GM19043 (cell line): ENCODE data around the gene NAV3.

Experiments
- ATAC-seq: cut with Tn5 transposase; IDR thresholded peaks from one replicate; pipeline ENCODE4 v1.9.1; 2021; ENCODE audit warnings: low read depth; ENCODE audit not compliant: unreplicated experiment

The NAV3 gene

DNA sequence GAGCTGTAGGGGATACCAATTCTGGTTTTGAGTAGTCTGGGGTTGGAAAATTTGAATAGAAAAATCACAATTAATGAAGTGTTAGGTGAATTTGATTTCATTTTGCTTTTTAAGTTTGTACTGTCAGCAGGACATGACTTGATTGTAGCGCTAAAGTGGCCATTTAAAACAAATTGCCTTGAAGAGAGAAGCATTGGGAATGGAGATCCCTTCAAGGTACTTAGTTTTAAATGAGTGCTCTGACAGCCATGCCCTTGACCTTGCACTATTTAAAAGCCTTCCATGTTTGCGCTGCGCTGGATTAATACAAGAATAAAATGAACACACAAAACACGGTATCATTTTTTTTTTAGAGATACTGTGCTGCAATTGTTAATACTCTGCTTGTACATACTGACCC, 345.9 kb downstream of the NAV3 start:
- ATAC-seq: no peak

DNA sequence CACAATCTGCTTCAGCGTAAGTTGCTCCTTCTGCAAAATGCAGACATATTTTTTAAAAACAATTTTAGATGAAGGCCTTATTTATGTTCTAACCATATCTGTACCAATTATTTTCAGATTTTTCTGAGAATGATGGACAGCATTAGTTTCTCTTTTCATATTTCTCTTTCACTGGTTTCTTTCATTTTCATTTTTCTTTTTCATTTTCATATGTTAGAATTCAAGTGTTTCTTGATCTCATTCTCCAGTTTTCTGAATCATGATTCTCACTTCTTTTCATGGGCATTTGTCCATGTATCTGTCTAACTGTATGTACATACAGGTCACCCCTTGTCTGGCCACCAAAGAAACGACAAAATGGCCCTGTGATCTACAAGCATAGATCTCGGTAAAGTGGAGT, 346.6 kb downstream of the NAV3 start:
- ATAC-seq: no peak

DNA sequence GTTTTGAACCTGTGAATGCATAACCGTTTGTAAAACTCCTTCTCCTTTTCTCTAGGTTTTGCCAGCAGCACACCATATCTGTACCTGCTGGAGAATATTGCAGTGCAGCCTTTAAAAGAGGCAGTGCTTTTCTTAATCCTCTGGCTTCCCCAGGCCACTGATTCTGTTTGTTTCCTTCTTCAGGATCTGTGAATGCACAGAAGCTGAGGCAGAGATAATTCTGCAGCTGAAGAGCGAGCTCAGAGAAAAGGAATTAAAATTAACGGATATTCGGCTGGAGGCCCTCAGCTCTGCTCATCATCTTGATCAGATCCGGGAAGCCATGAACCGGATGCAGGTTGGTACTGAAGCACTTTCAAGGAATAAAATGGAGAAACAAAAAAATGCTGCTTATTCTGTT, 348.7 kb downstream of the NAV3 start:
- ATAC-seq: no peak

DNA sequence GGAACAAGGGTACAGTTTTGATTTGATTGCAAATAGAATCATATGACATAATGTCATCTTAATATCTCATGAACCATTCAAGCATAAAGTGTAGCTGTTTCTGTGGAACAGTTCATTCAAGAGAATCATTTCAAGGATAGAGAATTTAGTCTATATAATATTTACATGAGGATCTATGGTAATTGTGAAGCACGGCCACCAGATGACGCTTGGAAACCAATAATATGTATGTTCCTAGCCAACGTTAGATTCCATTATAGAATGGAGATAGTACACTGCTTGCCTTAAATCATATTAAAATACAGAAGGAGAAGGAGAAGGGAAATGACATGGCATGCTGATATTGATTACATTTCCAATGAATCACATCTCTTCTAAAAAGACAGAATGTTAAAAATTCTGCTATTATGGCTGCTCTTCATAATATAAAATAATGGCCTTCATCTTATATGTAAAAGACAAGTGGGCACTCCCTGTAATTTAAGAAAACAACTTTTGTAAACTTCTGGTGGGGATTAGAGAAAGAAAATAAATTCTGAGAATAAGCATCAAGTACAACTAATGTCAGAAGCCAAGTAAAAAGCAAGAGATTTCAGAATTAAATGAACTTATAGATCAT, 351.0 kb downstream of the NAV3 start:
- ATAC-seq: no peak

DNA sequence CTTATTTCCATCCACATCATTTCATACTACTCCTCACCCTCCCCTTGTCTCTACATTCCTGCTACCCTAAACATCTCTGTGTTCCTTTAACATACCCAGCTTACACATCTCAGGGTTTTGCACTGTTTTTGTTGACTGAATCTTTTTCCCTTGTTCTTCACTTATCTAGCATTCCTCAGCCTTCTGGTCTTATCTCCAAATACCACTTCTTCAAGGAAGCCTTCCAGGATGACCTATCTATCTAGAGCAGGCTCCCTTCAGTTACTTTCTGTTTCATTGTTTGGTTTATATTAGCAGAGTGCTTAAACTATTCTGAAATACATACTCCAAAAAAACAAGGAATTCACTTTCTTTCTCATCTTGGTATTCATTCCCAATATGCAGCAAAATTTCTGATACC, 353.1 kb downstream of the NAV3 start:
- no peak for ATAC-seq

DNA sequence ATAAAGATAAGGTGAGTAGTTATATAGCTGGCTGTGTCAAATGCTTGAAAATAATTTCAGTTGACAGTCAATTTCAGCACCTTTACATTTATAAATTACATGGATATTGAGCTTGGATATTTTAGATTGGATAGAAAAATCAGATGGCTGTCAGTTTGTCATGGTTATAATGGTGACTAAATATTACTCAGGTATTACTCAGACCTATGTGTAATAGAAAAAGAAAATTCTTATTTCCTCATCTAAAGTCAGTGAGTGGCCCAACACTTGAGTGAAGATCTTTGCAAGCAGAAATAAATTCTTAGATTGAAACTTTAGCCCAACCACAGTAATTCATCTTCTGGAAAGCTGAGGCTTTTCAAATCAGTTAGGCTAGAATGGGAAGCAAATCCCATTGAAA, 354.4 kb downstream of the NAV3 start:
- ATAC-seq: no peak

DNA sequence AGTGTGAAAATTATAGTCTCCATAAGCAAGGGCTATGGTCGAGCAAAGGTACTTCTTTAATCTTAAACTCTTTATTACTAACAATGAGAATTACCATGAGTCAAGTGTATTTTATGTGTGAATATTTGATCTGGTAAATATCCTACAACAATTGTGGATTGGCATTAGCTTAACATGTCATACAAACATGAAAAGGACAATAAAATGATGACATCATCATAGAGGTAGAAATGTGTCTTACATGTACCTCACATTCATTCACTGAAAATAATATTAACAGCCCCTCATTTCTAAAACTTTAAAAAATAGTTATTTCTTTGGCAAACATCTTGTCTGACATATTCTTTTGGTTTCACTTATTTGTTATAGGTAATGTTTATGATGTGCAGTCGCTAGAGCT, 355.0 kb downstream of the NAV3 start:
- ATAC-seq: no peak

DNA sequence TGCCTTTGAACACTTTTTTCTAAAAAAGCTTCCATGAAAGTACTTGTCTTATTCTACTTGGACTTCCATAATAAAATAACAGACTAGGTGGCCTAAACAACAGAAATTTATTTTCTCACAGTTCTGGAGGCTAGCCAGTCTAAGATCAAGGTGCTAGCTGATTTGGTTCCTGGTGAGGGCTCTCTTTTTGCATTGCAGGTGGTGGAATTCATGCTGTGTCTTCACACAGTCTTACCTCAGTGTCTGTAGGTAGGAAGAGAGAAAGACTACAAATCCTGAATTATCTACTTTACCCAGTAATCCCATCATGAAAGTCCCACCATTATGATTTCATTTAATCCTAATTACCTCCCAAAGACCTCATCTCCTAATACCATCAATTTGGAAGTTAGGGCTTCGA, 356.0 kb downstream of the NAV3 start:
- ATAC-seq: no peak

DNA sequence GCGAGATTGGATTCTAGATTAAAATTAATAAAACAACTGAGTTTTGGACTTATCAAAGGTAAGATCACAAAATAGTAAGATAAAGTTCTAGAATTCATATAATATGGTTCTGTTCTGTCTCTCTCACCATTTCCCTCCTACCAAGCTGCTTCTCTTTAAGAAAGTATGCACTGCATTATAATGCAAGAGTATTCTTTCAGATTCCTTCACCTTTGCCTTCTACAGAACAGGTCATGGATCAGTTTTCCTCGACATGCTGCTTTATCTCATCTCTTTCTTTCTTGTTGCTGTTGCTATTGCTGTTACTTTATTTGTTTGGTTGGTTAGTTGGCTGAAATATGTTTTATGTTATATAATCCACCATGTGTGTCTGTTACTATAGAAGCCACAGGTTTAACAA, 357.0 kb downstream of the NAV3 start:
- no peak for ATAC-seq

DNA sequence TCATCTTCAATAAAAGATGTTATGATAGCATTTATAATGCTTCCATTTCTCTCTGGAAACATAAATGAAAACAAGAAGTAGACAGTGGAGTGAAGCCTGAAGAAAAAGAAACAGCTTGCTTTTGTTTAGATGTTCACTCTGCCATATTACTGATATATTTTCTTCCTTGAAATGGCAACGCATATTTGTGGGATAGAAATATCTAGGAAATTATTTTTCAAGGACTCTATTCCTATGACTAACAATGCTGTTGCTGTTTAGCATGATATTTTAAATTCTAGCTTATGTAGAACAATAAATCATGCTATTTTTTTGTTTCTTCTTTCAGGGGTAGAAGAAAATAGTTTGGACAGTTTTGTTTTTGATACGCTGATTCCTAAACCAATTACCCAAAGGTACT, 359.0 kb downstream of the NAV3 start:
- no peak for ATAC-seq

DNA sequence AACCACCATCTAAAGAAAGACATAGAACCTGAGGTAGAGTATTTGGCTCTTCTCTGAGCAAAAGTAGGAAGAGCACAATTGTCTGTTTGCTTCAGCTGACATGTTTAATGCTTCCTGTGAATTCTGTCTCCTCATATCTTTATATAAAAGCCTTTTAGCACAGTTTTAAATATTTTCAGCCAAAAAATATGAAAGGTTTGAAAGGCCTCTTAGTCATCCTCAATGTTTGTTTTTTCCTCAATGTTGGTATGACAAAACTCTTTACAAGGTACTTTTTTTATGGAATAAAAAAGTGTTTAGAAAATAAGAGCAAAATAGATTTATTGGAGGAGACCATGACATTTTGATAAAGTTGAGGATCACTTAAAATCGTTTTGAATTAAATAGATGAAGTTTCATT, 360.9 kb downstream of the NAV3 start:
- no peak for ATAC-seq

DNA sequence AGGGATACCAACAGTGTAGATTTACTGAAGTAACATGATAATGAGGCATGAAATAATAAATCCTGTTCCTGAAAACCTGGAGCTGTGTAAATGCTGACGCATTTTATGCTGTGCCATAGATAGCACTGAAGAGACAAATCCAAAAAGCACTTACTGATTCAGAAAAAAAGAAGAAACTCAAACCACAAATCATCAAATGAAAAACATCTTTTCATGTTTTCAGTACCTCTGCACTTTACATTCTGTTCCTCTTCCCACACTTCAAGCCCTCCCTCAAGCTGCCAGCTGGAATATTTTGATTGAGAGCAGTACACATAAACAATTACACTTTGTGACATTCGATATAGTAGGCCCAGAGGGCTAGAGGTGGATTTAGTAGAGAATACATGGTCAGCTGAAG, 362.3 kb downstream of the NAV3 start:
- no peak for ATAC-seq

DNA sequence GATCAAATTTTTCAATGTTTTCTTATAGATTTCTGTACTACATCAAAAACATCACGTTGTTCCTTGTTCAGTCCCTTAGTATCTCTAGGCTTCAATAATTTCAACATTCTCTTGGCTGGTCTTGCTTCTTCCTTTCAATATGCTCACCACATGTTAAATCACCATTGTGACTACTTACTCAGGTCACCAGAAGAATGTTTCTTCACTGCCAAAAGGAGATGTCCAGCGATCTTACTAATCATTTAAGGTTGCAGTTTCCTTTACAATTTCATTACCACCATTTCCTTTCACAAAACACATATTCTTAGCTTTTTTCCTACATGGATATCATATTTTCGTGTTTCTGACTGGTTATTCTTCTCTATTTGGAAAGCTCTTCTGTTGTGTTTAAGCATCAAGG, 363.8 kb downstream of the NAV3 start:
- no peak for ATAC-seq

DNA sequence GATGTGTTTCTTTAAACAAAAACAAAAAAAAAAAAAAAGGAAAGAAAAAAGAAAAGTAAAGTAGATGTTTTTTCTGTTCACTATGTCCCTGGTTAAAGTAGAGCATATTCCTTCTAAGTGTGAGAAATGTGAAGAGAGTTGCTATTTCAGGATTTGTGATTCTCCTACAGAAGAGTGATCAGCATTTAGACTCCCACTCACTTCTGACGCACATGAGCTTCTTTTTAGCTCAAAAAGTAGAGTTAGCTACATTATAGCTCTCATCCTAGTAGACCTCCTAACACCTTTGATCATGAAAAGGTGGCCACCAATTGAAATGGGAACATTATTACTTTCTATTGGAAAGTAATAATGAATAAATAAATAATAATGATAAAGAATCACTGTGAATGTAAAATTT, 368.2 kb downstream of the NAV3 start:
- no peak for ATAC-seq

DNA sequence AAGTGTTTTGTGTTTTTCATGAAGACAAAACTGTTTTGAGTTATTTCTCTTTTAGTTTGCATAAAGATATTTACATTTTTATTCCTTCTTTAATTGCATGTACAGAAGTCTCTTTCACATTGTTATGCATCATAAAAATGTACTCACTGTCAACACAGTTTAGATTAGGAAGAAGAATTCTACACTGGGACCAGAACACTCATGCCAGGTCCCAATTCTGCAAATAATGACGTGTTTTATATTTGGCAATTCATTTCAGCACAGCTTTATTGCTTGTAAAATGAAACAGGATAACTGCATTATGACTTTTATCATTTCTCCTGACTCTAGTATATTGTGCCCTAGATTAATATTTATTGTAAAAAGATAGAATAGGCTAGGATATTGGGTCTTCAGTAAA, 369.2 kb downstream of the NAV3 start:
- no peak for ATAC-seq

DNA sequence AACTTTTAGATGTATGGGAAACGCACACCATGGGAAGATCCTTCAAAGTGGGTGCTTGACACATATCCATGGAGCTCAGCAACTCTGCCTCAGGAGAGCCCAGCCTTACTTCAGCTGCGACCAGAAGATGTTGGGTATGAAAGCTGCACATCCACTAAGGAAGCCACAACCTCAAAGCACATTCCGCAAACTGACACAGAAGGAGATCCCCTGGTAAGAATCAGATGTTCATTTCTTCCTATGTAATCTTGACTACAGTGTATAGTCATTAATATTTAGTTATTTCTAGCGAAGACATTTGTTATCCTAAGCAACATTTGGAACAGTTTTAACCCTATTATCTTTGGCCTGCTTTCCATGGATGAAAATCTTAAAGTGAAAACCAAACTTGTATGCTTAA, 374.2 kb downstream of the NAV3 start:
- no peak for ATAC-seq

DNA sequence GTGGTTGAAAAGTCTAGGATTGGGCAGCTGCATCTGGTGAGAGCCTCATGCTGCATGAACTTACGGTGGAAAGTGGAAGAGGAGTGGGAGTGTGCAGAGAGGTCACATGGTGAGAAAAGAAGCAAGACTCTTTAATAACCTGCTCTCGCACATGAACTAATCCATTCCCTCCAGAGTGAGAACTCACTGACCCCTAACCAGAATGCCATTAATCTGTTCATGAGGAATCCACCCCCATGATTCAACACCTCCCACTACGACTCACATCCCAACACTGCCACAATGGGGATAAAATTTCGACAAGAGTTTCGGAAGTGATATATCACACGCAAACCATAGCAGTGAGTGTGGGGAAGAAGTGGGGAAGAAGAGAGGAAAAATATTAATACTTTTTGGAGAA, 377.4 kb downstream of the NAV3 start:
- no peak for ATAC-seq

DNA sequence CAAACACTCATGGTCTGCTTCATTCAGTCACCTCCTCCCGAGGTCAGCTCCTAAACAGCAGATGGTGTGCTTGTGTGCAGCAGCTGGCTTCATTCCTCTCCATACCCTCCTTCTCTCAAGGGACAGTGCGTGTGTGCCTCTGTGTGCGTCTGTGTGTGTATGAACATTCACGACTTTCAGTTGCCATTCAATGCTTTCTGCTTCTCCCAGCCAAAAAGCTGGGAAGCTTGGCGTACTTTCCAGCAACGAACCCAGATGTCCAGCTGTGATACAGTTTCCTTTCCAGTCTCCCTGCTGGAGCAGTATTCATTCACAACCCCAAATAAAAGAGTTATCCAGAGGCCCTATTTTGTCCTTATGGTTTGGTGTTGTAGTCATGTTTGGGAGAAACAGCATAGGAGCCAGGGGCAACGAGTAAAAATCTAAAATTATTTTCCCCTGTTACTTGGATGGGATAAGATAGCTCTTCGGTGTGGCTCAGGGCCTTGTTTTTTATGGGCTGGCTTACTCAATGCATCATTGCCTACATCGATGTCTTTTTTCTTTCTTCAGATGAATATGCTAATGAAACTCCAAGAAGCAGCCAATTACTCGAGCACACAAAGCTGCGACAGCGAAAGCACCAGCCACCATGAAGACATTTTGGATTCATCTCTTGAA, 379.3 kb downstream of the NAV3 start:
- no peak for ATAC-seq

DNA sequence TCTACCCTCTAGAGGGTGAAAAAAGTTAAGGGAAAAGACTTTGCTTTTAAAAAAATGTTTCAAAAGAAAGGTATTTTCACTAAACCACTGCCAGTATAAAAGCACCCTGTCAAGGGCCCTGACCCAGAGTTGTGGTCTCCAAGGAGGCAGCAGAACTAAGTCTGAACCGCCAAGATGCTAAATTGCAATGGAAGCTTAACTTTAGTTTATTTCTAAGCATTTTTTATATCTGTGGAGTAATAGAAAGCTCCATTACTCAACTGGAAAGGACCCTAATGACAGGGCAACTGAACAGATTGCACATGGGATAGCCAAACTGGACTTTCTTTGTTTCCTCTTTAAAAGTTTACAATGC, 379.8 kb downstream of the NAV3 start:
- no peak for ATAC-seq

DNA sequence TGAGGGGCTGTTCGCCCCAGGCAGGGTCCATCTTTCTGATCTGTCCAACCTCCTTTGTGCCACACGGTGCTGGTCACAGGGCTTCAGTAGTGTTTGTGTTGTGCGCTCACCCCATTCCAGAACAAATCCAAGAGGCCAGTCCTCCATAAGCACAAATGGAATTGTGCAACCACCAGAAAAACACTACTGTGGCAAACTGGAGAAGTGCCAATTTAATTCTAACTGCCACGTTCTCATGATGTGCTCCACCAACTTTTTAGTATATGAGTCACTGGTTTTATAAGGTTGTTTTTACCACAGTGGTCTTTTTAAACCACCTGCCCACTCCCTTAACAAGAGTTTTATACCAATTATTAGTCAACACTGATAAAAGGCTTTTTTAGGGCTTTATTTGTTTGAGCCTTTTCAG, 380.2 kb downstream of the NAV3 start:
- ATAC-seq: no peak

DNA sequence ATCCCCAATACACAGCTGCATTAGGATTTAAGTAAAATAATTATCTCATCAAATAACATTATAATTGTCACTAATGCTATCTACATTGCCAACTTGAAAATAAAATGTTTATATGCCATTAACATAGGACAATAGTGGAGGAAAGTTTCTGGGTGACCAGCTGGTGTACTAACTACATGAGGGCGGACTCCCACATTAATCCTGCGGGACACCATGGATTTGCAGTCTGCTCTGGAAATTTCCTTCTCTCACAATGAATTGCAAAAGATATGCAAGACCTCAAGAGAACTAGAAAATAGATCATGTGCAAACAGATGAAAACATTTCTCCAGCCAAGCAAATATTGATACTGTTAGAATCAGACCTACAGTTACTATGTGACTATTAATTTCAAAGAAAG, 390.1 kb downstream of the NAV3 start:
- ATAC-seq: no peak

DNA sequence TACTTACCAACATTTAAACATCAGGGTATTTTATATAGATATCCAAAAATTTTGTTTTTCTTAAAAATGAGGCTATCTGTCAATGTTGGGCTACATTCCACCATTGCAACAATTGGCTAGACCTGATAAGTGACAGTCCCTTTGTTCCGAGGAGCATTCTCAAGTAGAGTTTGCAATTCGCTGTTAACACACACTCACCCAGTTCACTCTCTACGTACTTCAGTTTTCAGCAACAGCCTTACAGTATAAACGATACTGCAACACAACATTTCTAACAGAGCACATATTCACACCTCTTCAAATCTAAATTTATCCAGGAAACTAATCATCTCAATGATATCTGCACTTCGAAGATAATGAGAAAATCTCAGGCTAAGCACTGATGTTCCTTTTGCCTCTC, 393.5 kb downstream of the NAV3 start:
- ATAC-seq: no peak

DNA sequence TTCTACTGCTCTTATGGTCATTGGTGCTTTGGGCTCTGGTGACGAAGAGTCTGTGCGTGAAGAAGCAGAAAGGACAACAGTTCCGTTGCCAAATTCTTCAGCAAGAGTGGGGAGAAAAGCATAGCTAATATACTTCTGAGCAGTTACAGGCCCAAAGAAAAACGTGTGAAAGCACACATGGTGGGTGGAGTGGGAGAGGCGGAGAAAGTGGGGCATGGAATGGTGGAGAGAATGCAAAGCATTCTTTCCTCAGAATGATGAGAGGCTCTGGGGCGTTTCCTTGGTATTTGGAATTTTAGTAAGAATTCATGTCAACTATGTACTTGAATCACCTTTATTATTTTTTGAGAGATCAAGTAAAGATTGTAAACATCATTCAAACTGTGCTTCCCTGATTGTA, 396.1 kb downstream of the NAV3 start:
- ATAC-seq: no peak
